NCI-H748 (cell line): Measurements from ENCODE around the gene CISD1.
"Not testable (repeated sequence)": the region's sequence is repeated elsewhere in the genome, so short reads cannot be mapped to it uniquely, and the experiment has no call there.

Experiments used
- DNase-seq: peaks from one replicate; lab custom pipeline; 2025; ENCODE audit not compliant: unreplicated experiment; lab: John Stamatoyannopoulos, UW

Gene CISD1

GRCh38 chr10:58268946-58269781, at the start of gene CISD1:
CISD1 (plus strand) TSS chr10:58269162; CDS start chr10:58269274, 112 bp downstream.
- DNase-seq: peak; percentile 98

DNA sequence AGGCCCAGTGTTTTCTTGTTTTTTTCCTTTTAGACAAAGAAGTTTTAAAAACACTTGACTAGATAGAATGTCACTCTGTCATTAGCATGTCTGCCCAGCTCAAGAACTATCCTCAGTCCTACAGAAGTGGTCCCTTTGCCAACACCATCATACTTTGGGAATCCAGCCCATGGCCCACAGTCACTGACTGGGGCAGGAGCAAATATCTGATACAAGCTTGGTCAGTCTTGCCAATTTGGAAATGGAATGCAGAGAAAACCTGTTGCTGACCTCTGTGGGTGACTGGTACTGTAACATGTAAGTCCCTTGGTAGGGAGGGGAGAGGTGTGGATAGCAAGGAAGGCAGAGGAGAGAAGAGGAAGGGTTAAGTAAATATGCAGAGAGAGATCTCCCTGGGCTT, 49.1 kb upstream of the CISD1 start:
- DNase-seq: no peak

- no peak for DNase-seq
These were observed 48.1 kb upstream of the CISD1 start for GRCh38 chr10:58220769-58221451.

DNA sequence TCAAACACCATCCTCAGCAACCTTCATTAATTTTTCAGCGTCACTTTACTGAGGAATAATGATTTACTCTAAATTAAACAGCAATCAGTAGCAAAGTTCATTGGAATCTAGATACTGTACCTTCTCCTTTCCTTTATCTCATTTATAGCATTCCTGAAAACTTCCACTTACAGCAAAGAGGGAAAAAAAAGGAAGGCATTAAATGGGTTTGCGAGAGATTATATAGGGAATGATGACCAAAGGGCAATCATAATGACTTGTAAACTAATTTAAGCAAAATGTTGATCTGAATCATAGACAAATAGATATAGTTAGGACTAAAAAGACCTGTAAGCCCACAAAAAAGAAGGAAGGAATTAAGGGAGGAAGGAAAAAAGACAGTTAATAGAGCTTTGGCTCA, 43.3 kb upstream of the CISD1 start:
- no peak for DNase-seq

DNA sequence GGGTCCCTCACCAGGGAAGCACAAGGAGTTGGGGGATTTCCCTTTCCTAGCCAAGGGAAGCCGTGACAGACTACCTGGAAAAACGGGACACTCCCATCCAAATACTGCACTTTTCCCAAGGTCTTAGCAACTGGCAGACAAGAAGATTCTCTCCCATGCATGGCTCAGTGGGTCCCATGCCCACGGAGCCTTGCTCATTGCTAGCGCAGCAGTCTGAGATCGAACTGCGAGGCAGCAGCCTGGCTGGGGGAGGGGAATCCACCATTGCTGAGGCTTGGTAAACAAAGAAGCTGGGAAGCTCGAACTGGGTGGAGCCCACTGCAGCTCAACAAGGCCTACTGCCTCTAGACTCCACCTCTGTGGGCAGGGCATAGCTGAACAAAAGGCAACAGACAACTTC, 39.1 kb upstream of the CISD1 start:
- DNase-seq: not testable (repeated sequence)

GRCh38 chr10:58237014-58237834, 31.7 kb upstream of the CISD1 start:
- DNase-seq: no peak

GRCh38 chr10:58239561-58240169, 29.3 kb upstream of the CISD1 start:
- no peak for DNase-seq

- DNase-seq: no peak
These were observed 28.4 kb upstream of the CISD1 start for GRCh38 chr10:58240531-58240930.

- no peak for DNase-seq
These were observed 27.6 kb upstream of the CISD1 start for GRCh38 chr10:58241346-58241745.

DNA sequence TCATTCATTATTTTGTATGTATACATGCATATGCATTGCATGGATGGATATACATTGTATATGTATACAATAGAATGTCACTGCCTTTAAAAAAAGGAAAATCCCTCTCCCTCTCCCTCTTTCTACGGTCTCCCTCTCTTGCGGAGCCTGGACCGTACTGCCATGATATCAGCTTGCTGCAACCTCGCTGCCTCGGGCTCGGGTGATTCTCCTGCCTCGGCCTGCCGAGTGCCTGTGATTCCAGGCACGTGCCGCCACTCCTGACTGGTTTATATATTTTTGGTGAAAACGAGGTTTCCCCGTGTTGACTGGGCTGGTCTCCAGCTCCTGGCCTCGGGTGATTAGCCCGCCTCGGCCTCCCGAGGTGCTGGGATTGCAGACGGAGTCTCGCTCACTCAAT, 25.7 kb upstream of the CISD1 start:
- DNase-seq: no peak

DNA sequence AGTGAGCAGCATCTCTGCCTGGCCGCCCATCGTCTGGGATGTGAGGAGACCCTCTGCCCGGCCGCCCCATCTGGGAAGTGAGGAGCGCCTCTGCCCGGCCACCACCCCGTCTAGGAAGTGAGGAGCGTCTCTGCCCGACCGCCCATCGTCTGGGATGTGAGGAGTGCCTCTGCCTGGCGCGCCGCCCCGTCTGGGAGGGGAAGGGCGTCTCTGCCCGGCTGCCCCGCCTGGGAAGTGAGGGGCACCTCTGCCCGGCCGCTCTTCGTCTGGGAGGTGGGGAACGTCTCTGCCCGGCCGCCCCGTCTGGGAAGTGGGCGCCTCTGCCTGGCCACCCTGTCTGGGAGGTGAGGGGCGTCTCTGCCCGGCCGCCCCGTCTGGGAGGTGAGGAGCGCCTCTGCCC, 25.2 kb upstream of the CISD1 start:
- DNase-seq: not testable (repeated sequence)

GRCh38 chr10:58244242-58244641, 24.7 kb upstream of the CISD1 start:
- not testable (repeated sequence) for DNase-seq

DNA sequence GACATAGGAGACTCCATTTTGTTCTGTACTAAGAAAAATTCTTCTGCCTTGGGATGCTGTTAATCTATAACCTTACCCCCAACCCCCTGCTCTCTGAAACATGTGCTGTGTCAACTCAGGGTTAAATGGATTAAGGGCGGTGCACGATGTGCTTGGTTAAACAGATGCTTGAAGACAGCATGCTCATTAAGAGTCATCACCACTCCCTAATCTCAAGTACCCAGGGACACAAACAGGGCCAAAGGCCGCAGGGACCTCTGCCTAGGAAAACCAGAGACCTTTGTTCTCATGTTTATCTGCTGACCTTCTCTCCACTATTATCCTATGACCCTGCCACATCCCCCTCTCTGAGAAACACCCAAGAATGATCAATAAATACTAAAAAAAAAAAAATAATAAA, 24.3 kb upstream of the CISD1 start:
- not testable (repeated sequence) for DNase-seq

GRCh38 chr10:58253184-58253583, 15.8 kb upstream of the CISD1 start:
- DNase-seq: no peak

- DNase-seq: no peak
These were observed 14.3 kb upstream of the CISD1 start for GRCh38 chr10:58254644-58255043.

- DNase-seq: not testable (repeated sequence)
These were observed 12.8 kb upstream of the CISD1 start for GRCh38 chr10:58256013-58256780.

DNA sequence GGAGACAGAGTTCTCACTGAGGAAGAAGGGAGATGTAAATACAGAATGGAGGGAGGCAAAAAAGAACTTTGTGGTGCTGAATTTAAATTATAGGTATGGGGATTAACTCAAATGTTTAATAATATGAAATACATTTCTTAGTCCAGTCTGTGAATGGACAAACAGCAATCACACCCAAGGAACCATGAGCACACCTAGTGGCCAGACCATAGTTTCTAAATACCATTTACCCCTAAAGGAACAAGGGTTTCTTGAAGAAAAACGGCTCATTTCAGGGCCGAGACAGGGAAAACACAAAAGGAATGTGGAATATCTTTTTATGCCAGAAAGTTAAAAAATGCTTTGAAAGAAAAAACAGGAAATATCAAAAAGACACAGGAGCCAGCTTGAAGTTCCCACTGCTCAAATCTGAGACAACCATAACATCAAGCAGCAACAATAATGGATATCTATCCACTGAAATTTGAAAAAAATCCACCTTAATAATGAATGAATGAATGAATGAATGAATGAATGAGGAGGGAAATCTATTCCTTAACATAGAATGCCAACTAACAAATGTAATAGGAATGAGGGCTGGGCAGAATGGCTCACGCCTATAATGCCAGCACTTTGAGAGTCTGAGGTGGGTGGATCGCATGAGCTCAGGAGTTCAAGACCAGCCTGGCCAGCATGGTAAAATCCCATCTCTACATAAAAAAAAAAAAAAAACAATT, 9.8 kb upstream of the CISD1 start:
- DNase-seq: no peak

DNA sequence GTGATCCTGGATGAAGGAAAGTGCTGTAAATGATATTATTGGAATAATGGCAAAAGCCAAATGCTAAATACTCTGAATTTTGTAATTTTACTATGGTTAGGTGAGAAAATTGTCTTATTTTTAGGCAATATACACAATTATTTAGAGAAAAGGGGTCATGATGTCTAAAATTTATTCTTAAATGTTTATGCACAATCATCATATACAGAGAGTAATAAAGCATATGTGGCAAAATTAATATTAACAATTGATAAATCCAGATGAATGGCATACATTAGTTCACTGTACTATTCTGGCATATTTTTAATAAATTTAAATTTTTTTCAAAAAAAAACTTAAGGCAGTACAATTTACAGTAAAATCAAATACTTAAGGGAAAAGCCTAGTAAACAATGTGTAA, 8.6 kb upstream of the CISD1 start:
- no peak for DNase-seq

DNA sequence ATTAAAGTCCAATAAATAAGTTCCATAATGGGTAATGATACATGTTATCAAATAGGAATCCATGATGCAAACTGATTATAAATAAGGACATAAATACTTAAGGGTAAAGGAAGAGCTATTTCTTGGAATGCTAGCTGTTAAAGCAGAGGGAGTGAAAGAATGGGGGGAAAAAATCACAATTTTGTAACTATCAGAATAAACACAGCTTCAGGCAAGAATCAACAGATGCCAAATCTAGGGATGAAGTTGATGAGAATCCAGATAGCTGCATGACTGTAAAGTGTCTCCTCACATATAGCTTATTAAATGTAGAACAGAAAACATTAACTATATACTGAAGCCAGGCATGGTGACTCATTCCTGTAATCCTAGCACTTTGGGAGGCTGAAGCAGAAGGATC, 6.2 kb upstream of the CISD1 start:
- DNase-seq: no peak

DNA sequence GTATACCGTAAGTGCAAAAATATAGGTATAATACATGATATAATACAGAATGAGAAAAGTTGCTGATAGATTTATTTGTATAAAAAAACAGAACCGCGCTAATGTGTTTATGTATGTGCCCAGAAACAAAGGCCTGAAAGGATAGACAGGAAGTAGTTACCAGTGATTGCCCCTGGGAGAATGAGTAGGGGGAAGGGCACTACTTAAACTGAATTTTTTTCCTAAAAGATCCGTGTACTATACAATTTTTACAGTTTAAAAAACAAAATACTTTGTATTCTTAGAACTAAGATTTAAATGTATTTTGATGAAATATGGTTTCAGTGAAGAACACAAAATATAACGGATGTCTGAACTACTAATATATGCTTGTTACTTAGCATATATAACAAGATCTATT, 4.2 kb upstream of the CISD1 start:
- DNase-seq: peak; percentile 52
